HEK293 (cell line): ENCODE measurements around the gene GAL3ST1.

Experiments
- HOXA7 ChIP-seq: sonication (generic); formaldehyde crosslinking; IDR thresholded peaks from 2 replicates; pipeline ENCODE4 v1.8.1; 2022; ENCODE audit warnings: missing genetic modification reagents, borderline replicate concordance
- OSR2 ChIP-seq: fragments of 450-650 bp; formaldehyde crosslinking; IDR thresholded peaks from 2 replicates; pipeline ENCODE4 v1.5.1; 2016; ENCODE audit warnings: missing biosample characterization, missing genetic modification characterization
- SCRT2 ChIP-seq: fragments of 450-650 bp; formaldehyde crosslinking; IDR thresholded peaks from 2 replicates; pipeline ENCODE4 v1.5.1; 2016; ENCODE audit warnings: missing biosample characterization, missing genetic modification characterization
- ZNF140 ChIP-seq: fragments of 450-650 bp; formaldehyde crosslinking; IDR thresholded peaks from 2 replicates; pipeline ENCODE4 v1.5.1; 2016; ENCODE audit warnings: missing biosample characterization, missing genetic modification characterization
- ZNF24 ChIP-seq: fragments of 450-650 bp; formaldehyde crosslinking; IDR thresholded peaks from 2 replicates; pipeline ENCODE4 v1.5.1; 2016; ENCODE audit warnings: missing biosample characterization, missing genetic modification characterization
- ZNF292 ChIP-seq: fragments of 450-650 bp; formaldehyde crosslinking; IDR thresholded peaks from 2 replicates; pipeline ENCODE4 v1.5.1; 2016; ENCODE audit warnings: low read depth, missing biosample characterization, missing genetic modification characterization, borderline replicate concordance
- ZNF629 ChIP-seq: fragments of 450-650 bp; formaldehyde crosslinking; IDR thresholded peaks from 2 replicates; pipeline ENCODE4 v1.5.1; 2017; ENCODE audit warnings: missing biosample characterization, missing genetic modification characterization
- ZNF677 ChIP-seq: fragments of 450-650 bp; IDR thresholded peaks from 2 replicates; pipeline ENCODE4 v1.5.0; 2018; ENCODE audit warnings: missing biosample characterization, mild to moderate bottlenecking, missing genetic modification characterization, moderate library complexity
- TF ChIP-seq, protein P1 (sequence below): fragments of 450-650 bp; formaldehyde crosslinking; IDR thresholded peaks from 2 replicates; pipeline ENCODE4 v1.5.1; 2016; ENCODE audit warnings: missing biosample characterization, missing genetic modification characterization
- TF ChIP-seq, protein P2 (sequence below): fragments of 450-650 bp; formaldehyde crosslinking; IDR thresholded peaks from 2 replicates; pipeline ENCODE4 v1.5.1; 2016; ENCODE audit warnings: missing biosample characterization, missing genetic modification characterization
- TF ChIP-seq, protein P3 (sequence below): fragments of 450-650 bp; formaldehyde crosslinking; IDR thresholded peaks from 2 replicates; pipeline ENCODE4 v1.5.1; 2017; ENCODE audit warnings: missing biosample characterization, missing genetic modification characterization

DNA sequence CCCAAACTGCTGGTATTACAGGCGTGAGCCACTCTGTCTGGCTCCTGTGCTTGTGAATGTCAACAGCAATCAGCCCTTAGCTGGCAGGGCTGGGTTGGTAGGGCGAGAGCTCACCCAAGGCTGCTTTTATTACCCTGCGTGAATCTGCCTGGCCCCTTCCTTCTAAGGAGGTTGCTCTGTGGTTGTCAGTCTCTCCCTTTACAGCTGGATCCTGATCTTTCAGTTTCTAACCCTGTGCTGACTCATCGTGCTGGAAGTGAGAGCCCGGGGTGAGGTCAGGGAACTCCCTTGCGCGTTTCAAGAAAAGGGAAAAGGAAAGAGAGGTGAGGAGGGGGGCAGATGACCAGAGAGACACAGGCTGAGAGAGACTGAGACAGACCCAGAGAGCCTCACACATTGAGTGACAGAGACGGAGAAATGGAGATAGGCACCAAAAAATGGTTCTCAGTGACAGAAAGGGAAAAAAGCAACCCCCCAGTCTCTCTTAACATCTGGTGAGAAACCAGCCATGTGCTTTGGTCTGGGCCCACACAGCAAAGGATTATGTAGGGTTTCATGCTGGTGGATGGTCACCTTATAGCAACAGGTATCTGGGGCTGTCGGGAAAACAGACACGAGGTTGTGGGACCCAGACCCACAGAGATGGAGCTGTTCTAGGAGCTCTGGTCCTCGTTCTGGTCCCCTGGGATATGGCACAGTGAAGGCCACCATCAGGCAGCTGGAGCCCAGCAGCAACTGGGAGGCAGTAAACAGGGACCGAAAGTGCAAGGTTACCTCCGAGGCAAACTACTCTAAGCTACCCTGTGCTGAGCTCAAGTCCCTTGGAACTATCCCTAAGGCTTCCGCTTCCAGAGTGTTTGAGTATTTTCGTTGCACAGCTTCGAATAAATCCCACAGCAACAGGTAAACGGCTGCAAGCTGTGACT, 35.1 kb upstream of the GAL3ST1 start:
- TF ChIP-seq, protein P1, sequence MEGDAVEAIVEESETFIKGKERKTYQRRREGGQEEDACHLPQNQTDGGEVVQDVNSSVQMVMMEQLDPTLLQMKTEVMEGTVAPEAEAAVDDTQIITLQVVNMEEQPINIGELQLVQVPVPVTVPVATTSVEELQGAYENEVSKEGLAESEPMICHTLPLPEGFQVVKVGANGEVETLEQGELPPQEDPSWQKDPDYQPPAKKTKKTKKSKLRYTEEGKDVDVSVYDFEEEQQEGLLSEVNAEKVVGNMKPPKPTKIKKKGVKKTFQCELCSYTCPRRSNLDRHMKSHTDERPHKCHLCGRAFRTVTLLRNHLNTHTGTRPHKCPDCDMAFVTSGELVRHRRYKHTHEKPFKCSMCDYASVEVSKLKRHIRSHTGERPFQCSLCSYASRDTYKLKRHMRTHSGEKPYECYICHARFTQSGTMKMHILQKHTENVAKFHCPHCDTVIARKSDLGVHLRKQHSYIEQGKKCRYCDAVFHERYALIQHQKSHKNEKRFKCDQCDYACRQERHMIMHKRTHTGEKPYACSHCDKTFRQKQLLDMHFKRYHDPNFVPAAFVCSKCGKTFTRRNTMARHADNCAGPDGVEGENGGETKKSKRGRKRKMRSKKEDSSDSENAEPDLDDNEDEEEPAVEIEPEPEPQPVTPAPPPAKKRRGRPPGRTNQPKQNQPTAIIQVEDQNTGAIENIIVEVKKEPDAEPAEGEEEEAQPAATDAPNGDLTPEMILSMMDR: no peak
- TF ChIP-seq, protein P2, sequence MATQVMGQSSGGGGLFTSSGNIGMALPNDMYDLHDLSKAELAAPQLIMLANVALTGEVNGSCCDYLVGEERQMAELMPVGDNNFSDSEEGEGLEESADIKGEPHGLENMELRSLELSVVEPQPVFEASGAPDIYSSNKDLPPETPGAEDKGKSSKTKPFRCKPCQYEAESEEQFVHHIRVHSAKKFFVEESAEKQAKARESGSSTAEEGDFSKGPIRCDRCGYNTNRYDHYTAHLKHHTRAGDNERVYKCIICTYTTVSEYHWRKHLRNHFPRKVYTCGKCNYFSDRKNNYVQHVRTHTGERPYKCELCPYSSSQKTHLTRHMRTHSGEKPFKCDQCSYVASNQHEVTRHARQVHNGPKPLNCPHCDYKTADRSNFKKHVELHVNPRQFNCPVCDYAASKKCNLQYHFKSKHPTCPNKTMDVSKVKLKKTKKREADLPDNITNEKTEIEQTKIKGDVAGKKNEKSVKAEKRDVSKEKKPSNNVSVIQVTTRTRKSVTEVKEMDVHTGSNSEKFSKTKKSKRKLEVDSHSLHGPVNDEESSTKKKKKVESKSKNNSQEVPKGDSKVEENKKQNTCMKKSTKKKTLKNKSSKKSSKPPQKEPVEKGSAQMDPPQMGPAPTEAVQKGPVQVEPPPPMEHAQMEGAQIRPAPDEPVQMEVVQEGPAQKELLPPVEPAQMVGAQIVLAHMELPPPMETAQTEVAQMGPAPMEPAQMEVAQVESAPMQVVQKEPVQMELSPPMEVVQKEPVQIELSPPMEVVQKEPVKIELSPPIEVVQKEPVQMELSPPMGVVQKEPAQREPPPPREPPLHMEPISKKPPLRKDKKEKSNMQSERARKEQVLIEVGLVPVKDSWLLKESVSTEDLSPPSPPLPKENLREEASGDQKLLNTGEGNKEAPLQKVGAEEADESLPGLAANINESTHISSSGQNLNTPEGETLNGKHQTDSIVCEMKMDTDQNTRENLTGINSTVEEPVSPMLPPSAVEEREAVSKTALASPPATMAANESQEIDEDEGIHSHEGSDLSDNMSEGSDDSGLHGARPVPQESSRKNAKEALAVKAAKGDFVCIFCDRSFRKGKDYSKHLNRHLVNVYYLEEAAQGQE: no peak
- no peak for TF ChIP-seq ZNF677 (tag by site-specific recombination)
- no peak for TF ChIP-seq ZNF24 (tag by site-specific recombination)
- TF ChIP-seq, protein P3, sequence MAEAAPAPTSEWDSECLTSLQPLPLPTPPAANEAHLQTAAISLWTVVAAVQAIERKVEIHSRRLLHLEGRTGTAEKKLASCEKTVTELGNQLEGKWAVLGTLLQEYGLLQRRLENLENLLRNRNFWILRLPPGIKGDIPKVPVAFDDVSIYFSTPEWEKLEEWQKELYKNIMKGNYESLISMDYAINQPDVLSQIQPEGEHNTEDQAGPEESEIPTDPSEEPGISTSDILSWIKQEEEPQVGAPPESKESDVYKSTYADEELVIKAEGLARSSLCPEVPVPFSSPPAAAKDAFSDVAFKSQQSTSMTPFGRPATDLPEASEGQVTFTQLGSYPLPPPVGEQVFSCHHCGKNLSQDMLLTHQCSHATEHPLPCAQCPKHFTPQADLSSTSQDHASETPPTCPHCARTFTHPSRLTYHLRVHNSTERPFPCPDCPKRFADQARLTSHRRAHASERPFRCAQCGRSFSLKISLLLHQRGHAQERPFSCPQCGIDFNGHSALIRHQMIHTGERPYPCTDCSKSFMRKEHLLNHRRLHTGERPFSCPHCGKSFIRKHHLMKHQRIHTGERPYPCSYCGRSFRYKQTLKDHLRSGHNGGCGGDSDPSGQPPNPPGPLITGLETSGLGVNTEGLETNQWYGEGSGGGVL (tag by site-specific recombination): no peak
- no peak for TF ChIP-seq ZNF140 (tag by site-specific recombination)
- no peak for TF ChIP-seq ZNF292 (tag by site-specific recombination)
- peak; percentile 65 for TF ChIP-seq SCRT2 (tag by site-specific recombination)
- TF ChIP-seq ZNF629: no peak
- no peak for TF ChIP-seq OSR2 (tag by site-specific recombination)
- no peak for TF ChIP-seq HOXA7 (CRISPR knock-in tag)
